Mesenchymal stem cell (in vitro differentiated cells and primary cell): ENCODE measurements around the gene MARCKSL1.

Experiments
- DNase-seq: peaks from one replicate; pipeline ENCODE4 v3.0.0-alpha.2; 2013
- H2AFZ ChIP-seq: one replicate; pipeline ENCODE4 v1.6.1; 2013; ENCODE audit warnings: low read depth, mild to moderate bottlenecking, control low read depth, inconsistent platforms, low read length, moderate library complexity
- H2AK5ac ChIP-seq: 2 replicates; pipeline ENCODE4 v1.6.1; 2013; ENCODE audit warnings: low read length, moderate library complexity, mild to moderate bottlenecking, inconsistent platforms; ENCODE audit not compliant: severe bottlenecking
- H2BK120ac ChIP-seq: one replicate; pipeline ENCODE4 v1.6.1; 2013; ENCODE audit warnings: low read depth, mild to moderate bottlenecking, inconsistent platforms, low read length, moderate library complexity
- H2BK12ac ChIP-seq, 2 experiments: one replicate each; pipeline ENCODE4 v1.6.1; 2013; ENCODE audit warnings: inconsistent platforms in 2 of 2, low read length in 2 of 2, mild to moderate bottlenecking in 2 of 2, moderate library complexity in 2 of 2, control low read depth in 1 of 2
- H2BK15ac ChIP-seq: one replicate; pipeline ENCODE4 v1.6.1; 2013; ENCODE audit warnings: mild to moderate bottlenecking, low read depth, inconsistent platforms; ENCODE audit not compliant: poor library complexity, severe bottlenecking
- H2BK5ac ChIP-seq: 2 replicates; pipeline ENCODE4 v1.6.1; 2013; ENCODE audit warnings: low read depth, mild to moderate bottlenecking, low read length, control low read depth, inconsistent platforms; ENCODE audit not compliant: poor library complexity, severe bottlenecking
- H3K14ac ChIP-seq, 2 experiments: one replicate each; pipeline ENCODE4 v1.6.1; 2013; ENCODE audit warnings: inconsistent platforms in 2 of 2, low read length in 2 of 2, control low read depth in 1 of 2, mild to moderate bottlenecking in 1 of 2, moderate library complexity in 1 of 2
- H3K18ac ChIP-seq, 2 experiments: one replicate each; pipeline ENCODE4 v1.6.1; 2013; ENCODE audit warnings: inconsistent platforms in 2 of 2, low read length in 2 of 2, control low read depth in 1 of 2, low read depth in 1 of 2, mild to moderate bottlenecking in 1 of 2
- H3K23ac ChIP-seq, 2 experiments: one replicate each; pipeline ENCODE4 v1.6.1; 2013; ENCODE audit warnings: inconsistent platforms in 2 of 2, low read length in 2 of 2, mild to moderate bottlenecking in 2 of 2, moderate library complexity in 2 of 2, control low read depth in 1 of 2
- H3K27ac ChIP-seq: 2 replicates; pipeline ENCODE4 v1.5.1; 2013; ENCODE audit warnings: mild to moderate bottlenecking, moderate library complexity, low read length, control low read depth, inconsistent platforms; ENCODE audit not compliant: poor library complexity, severe bottlenecking
- H3K27me3 ChIP-seq, 2 experiments: 2 replicates each; pipeline versions ENCODE4 v1.6.1 to v1.7.0; 2013; ENCODE audit warnings: low read length in 2 of 2, mild to moderate bottlenecking in 2 of 2, moderate library complexity in 2 of 2, control low read depth in 1 of 2, inconsistent platforms in 1 of 2; ENCODE audit not compliant: control insufficient read depth in 1 of 2, insufficient read depth in 1 of 2
- H3K36me3 ChIP-seq, 2 experiments: 2 replicates each; pipeline versions ENCODE4 v1.6.1 to v1.7.0; 2013; ENCODE audit warnings: low read length in 2 of 2, control low read depth in 1 of 2, inconsistent platforms in 1 of 2, low read depth in 1 of 2, mild to moderate bottlenecking in 1 of 2; ENCODE audit not compliant: insufficient read depth in 2 of 2, control insufficient read depth in 1 of 2
- H3K4ac ChIP-seq, 2 experiments: one replicate each; pipeline ENCODE4 v1.6.1; 2013; ENCODE audit warnings: inconsistent platforms in 2 of 2, low read length in 2 of 2, mild to moderate bottlenecking in 2 of 2, moderate library complexity in 2 of 2, control low read depth in 1 of 2, low read depth in 1 of 2
- H3K4me1 ChIP-seq: 2 replicates; pipeline ENCODE4 v1.6.1; 2013; ENCODE audit warnings: low read depth, low read length, control low read depth; ENCODE audit not compliant: control insufficient read depth, insufficient read depth
- H3K4me2 ChIP-seq: 2 replicates; pipeline ENCODE4 v1.6.1; 2013; ENCODE audit warnings: low read length, mild to moderate bottlenecking, inconsistent platforms; ENCODE audit not compliant: poor library complexity, severe bottlenecking
- H3K4me3 ChIP-seq, 2 experiments: 2 replicates each; pipeline versions ENCODE4 v1.5.1 to v1.7.0; 2013; ENCODE audit warnings: low read length in 2 of 2, mild to moderate bottlenecking in 2 of 2, control low read depth in 1 of 2, low read depth in 1 of 2; ENCODE audit not compliant: insufficient read depth in 1 of 2
- H3K79me1 ChIP-seq: replicated peaks from 2 replicates; pipeline ENCODE4 v1.6.1; 2013; ENCODE audit warnings: mild to moderate bottlenecking, control low read depth, low read length, inconsistent platforms; ENCODE audit not compliant: poor library complexity, severe bottlenecking
- H3K9ac ChIP-seq: 2 replicates; pipeline ENCODE4 v1.7.0; 2013; ENCODE audit warnings: mild to moderate bottlenecking, low read length, moderate library complexity
- H3K9me3 ChIP-seq: 2 replicates; pipeline ENCODE4 v1.7.0; 2013; ENCODE audit warnings: mild to moderate bottlenecking, low read length; ENCODE audit not compliant: control insufficient read depth
- H4K8ac ChIP-seq: one replicate; pipeline ENCODE4 v1.6.1; 2013; ENCODE audit warnings: inconsistent platforms, mild to moderate bottlenecking, low read length, moderate library complexity
- H4K91ac ChIP-seq: one replicate; pipeline ENCODE4 v1.6.1; 2013; ENCODE audit warnings: mild to moderate bottlenecking, low read length, inconsistent platforms
- WGBS: methylation state at CpG from one replicate; pipeline ENCODE4 v1.1.7; 2013; ENCODE audit warnings: mixed read lengths; 5-methylcytosine and 5-hydroxymethylcytosine counted together

Gene MARCKSL1

GRCh38 chr1:32311709-32312393 is 24.2 kb downstream of the MARCKSL1 start:
- Histone ChIP-seq H3K27ac (no peak overlapping the region), H4K91ac (no peak overlapping the region), H3K27me3 (no peaks in the 10 kb centered on the region), H2BK5ac (no peak overlapping the region), H3K36me3 (peaks cover 3 to 12% of the 10 kb centered on the region in 2 experiments), H2BK120ac (no peak overlapping the region), H3K23ac (no peak overlapping the region), H2AFZ (no peak overlapping the region), H3K18ac (no peak overlapping the region), H3K9me3 (no peaks in the 10 kb centered on the region), H4K8ac (no peak overlapping the region), H3K14ac (no peak overlapping the region), H3K4ac (no peak overlapping the region), H3K79me1 (peaks cover 11% of the 10 kb centered on the region), H2BK15ac (no peak overlapping the region), H3K4me3 (no peak overlapping the region), H3K4me1 (peaks cover 4% of the 10 kb centered on the region), H2AK5ac (no peak overlapping the region), H3K9ac (no peak overlapping the region), H3K4me2 (no peak overlapping the region), H2BK12ac (no peak overlapping the region)
- WGBS = no CpG with 5 or more reads among the region's 2 CpGs
- no peak for DNase-seq

DNA sequence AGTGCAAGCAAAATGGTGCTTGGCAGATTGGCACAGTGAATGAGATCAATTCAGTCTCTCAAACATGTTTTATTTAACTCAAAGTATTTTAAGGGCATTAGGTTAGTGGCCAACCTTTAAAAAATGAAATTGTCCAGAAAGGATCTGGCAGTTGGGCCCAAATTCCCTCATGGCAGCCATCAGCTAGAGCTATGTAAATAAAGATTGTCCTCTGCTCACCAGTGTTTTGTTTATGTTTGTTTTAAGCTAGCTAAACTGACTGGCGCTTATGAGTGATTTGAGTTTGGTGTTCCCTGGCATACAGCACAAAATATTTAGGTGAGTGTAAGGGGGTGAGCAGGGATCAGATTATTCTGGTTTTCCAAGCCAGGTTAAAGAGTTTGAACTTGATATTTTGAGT is 26.1 kb downstream of the MARCKSL1 start:
- Histone ChIP-seq H3K36me3 (peaks cover 4 to 18% of the 10 kb centered on the region in 2 experiments), H4K8ac (no peak overlapping the region), H3K9me3 (peaks cover 10% of the 10 kb centered on the region), H2BK5ac (no peak overlapping the region), H3K4ac (no peak overlapping the region), H3K23ac (no peak overlapping the region), H2AK5ac (no peak overlapping the region), H3K4me3 (no peak overlapping the region), H3K9ac (no peak overlapping the region), H4K91ac (no peak overlapping the region), H3K27ac (no peak overlapping the region), H3K4me2 (no peak overlapping the region), H2AFZ (no peak overlapping the region), H3K14ac (no peak overlapping the region), H3K79me1 (peaks cover 15% of the 10 kb centered on the region), H3K4me1 (peaks cover 4% of the 10 kb centered on the region), H2BK15ac (no peak overlapping the region), H2BK120ac (no peak overlapping the region), H2BK12ac (no peak overlapping the region), H3K18ac (no peak overlapping the region), H3K27me3 (no peaks in the 10 kb centered on the region)
- no peak for DNase-seq
- WGBS = 71% methylated on average over 1 of the region's 1 CpG

DNA sequence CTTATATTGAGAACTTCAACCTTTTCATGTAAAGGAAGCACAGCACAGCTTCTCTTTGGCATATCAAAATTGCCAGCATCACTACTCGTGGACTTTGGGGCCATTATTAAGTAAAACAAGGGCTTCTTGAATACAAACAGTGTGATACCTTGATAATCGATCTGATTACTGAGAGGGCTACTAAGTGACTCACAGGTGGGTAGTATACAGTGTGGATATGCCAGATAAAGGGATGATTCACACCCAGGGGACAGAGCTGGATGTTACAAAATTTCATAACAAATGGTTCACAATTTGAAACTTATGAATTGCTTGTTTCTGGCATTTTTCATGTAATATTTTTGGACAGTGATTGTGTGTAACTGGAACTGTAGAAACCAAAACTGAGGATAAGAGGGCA is 28.7 kb downstream of the MARCKSL1 start:
- Histone ChIP-seq H2BK15ac (no peak overlapping the region), H3K9ac (peak overlapping the region; percentile 66), H3K4me2 (no peak overlapping the region), H4K91ac (no peak overlapping the region), H3K23ac (no peak overlapping the region), H3K18ac (no peak overlapping the region), H3K79me1 (peaks cover 30% of the 10 kb centered on the region), H2BK120ac (no peak overlapping the region), H3K4me3 (no peak overlapping the region), H3K4me1 (peaks cover 4% of the 10 kb centered on the region), H2BK5ac (no peak overlapping the region), H2AFZ (no peak overlapping the region), H3K27ac (no peak overlapping the region), H4K8ac (no peak overlapping the region), H3K36me3 (peaks cover 21 to 35% of the 10 kb centered on the region in 2 experiments), H3K27me3 (no peaks in the 10 kb centered on the region), H2AK5ac (no peak overlapping the region), H2BK12ac (no peak overlapping the region), H3K4ac (no peak overlapping the region), H3K14ac (no peak overlapping the region), H3K9me3 (peaks cover 13% of the 10 kb centered on the region)
- no peak for DNase-seq
- WGBS = 84% methylated on average over 2 of the region's 2 CpGs

GRCh38 chr1:32305310-32305709 is 30.7 kb downstream of the MARCKSL1 start:
- H3K18ac ChIP-seq = no peak overlapping the region
- H3K9me3 ChIP-seq = peaks cover 13% of the 10 kb centered on the region
- no peak overlapping the region for H2BK5ac ChIP-seq
- no peak overlapping the region for H3K27ac ChIP-seq
- WGBS = no CpG with 5 or more reads among the region's 2 CpGs
- H3K4me2 ChIP-seq = no peak overlapping the region
- H3K23ac ChIP-seq = no peak overlapping the region
- H3K27me3 ChIP-seq = no peaks in the 10 kb centered on the region
- no peak overlapping the region for H2BK120ac ChIP-seq
- H3K36me3 ChIP-seq = peaks cover 21 to 35% of the 10 kb centered on the region in 2 experiments
- no peak overlapping the region for H3K14ac ChIP-seq
- H2BK15ac ChIP-seq = no peak overlapping the region
- no peak overlapping the region for H2AK5ac ChIP-seq
- H3K4me1 ChIP-seq = peaks cover 2% of the 10 kb centered on the region
- H2AFZ ChIP-seq = no peak overlapping the region
- H4K8ac ChIP-seq = no peak overlapping the region
- H3K4ac ChIP-seq = no peak overlapping the region
- peaks cover 27% of the 10 kb centered on the region for H3K79me1 ChIP-seq
- DNase-seq = no peak
- no peak overlapping the region for H2BK12ac ChIP-seq
- no peak overlapping the region for H3K9ac ChIP-seq
- H4K91ac ChIP-seq = no peak overlapping the region
- H3K4me3 ChIP-seq = no peak overlapping the region
